Activated naive CD4-positive, alpha-beta T cell treated with anti-CD3 and anti-CD28 coated beads for 36 hours (primary cell): ENCODE data around the gene CPS1. TPM values are rescaled to one million over a fixed set of nuclear protein-coding genes. Genes with fewer than 3 reads are reported as not detected.

Experiments used
- CTCF ChIA-PET: fragments of 350-600 bp; sonication (Branson Sonifier 250); formaldehyde crosslinking; loops from one replicate; lab custom pipeline; 2021; ENCODE audit warnings: antibody characterized with exemption; lab: Charles Lee
- DNase-seq: peaks from one replicate; pipeline ENCODE4 v3.0.0-alpha.2; 2020
- H3K27ac Mint-ChIP-seq: one replicate; pipeline ENCODE4 v1.8.0; 2021; ENCODE audit warnings: mild to moderate bottlenecking, mixed read lengths
- H3K27me3 Mint-ChIP-seq: one replicate; pipeline ENCODE4 v1.8.0; 2021; ENCODE audit warnings: low read depth, mixed read lengths
- H3K36me3 Mint-ChIP-seq: one replicate; pipeline ENCODE4 v1.8.0; 2021; ENCODE audit warnings: low read depth, mixed read lengths
- H3K4me1 Mint-ChIP-seq: one replicate; pipeline ENCODE4 v1.8.0; 2021; ENCODE audit warnings: low read depth, mixed read lengths
- H3K4me3 Mint-ChIP-seq: one replicate; pipeline ENCODE4 v1.8.0; 2021; ENCODE audit warnings: mild to moderate bottlenecking, moderate library complexity, mixed read lengths
- H3K9me3 Mint-ChIP-seq: one replicate; pipeline ENCODE4 v1.8.0; 2021; ENCODE audit warnings: mixed read lengths
- intact Hi-C: fragments of 100-400 bp; cut with micrococcal nuclease; formaldehyde crosslinking; loops from one replicate; pipeline ENCODE4 v1.15.1; 2023
- total RNA-seq, 2 experiments: library from RNA; stranded (reverse); gene quantifications; one replicate each; pipeline ENCODE4 v1.2.3, GENCODE V29; 2021

Gene CPS1
- total RNA-seq, 2 experiments from 2014 or later = 0.86 to 0.96 TPM

DNA sequence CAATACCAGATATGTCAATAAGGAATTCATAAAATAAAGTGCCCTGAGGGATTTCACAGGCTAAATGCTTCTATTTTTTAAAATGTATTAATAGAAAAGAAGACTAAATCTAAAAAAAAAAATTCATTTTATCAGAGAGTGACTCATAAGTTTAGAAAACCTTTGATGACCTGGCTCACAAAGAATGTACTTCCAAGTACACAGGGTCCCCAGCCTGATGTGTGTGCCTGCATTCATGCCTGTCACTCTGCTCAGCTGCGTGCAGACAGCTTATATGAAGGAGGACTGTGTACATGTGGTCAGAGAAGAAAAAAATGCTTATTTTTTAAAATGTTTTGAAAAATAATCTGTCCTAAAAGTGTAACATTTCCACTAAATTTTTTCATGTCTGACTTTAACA lies 3.0 kb upstream of the CPS1 start:
- H3K4me3 Mint-ChIP-seq = no peak overlapping the region
- H3K27me3 Mint-ChIP-seq = peaks cover 11% of the 10 kb centered on the region
- CTCF ChIA-PET = no interaction called here
- no peaks in the 10 kb centered on the region for H3K9me3 Mint-ChIP-seq
- DNase-seq = no peak
- H3K36me3 Mint-ChIP-seq = no peaks in the 10 kb centered on the region
- intact Hi-C loops = no loop called here
- no peaks in the 10 kb centered on the region for H3K4me1 Mint-ChIP-seq
- no peak overlapping the region for H3K27ac Mint-ChIP-seq

DNA sequence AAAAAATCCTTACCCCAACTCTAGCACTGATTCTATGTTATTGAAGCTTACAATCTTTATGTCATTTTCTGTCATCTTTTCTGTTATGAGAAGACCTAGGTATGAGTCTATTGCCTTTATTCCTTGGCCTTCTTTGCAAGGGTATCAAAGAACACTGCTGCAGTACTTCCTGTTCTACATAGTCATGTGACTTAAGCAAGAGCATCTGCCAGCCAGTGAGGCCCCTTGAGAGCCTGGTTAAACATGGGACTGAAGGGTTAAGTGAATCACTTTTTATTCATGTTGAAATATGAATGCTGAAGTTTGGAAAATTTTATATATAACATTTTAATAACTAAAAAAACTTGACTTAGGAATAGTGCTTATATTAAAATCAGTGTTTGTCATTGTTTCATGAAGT lies 844 bp upstream of the CPS1 start:
- H3K27me3 Mint-ChIP-seq = peaks cover 9% of the 10 kb centered on the region
- H3K4me3 Mint-ChIP-seq = no peak overlapping the region
- no peak overlapping the region for H3K27ac Mint-ChIP-seq
- H3K9me3 Mint-ChIP-seq = no peaks in the 10 kb centered on the region
- CTCF ChIA-PET = no interaction called here
- DNase-seq = no peak
- intact Hi-C loops = no loop called here
- H3K4me1 Mint-ChIP-seq = no peaks in the 10 kb centered on the region
- no peaks in the 10 kb centered on the region for H3K36me3 Mint-ChIP-seq

DNA sequence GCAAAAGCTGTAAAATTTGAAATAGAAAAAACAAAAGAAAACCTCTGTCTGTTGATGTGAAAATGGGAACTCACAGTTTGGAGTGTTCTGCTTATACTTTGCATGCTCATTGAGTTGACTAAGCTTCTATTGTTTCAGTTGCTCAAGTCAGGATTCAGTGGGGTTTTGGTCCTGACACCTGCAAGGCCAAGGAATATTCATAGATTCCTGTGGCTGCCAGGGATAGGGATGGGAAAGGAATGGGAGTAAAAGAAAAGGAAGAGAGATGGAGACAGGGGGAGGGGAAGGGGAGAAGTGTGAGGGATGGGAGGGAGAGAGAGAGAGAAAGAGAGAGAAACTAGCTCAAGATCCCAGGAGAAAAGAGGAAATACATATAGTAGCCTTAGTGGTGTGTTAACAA lies 1.3 kb downstream of the CPS1 start:
- no peak overlapping the region for H3K4me3 Mint-ChIP-seq
- CTCF ChIA-PET = interaction anchor here (0.6 kb wide), 2 partner anchors 309 to 930 kb away, joined by 5 to 6 read pairs; no protein-coding TSS in a partner anchor
- H3K9me3 Mint-ChIP-seq = no peaks in the 10 kb centered on the region
- no peaks in the 10 kb centered on the region for H3K4me1 Mint-ChIP-seq
- H3K36me3 Mint-ChIP-seq = no peaks in the 10 kb centered on the region
- intact Hi-C loops = no loop called here
- no peak for DNase-seq
- H3K27ac Mint-ChIP-seq = no peak overlapping the region
- peaks cover 4% of the 10 kb centered on the region for H3K27me3 Mint-ChIP-seq

DNA sequence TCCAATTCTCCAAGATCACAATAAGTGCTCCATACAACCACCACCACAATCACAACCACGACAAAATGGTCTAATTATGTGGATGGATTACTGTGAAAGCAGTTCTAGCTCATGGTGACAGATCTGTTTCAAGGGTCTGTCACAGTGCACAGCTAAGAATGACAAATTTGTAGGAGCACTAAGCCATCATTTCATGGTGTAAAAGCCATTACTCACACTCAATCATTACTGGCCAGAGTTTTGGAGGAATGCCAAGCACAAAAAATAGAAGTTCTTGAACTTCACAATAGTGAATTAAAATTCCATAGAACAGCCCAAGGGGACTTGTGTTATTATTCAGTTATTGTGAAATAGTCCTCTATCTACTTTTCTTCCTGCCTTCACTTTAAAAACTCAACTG lies 2.3 kb downstream of the CPS1 start:
- H3K36me3 Mint-ChIP-seq = no peaks in the 10 kb centered on the region
- peaks cover 4% of the 10 kb centered on the region for H3K27me3 Mint-ChIP-seq
- no peak overlapping the region for H3K4me3 Mint-ChIP-seq
- H3K9me3 Mint-ChIP-seq = no peaks in the 10 kb centered on the region
- H3K4me1 Mint-ChIP-seq = no peaks in the 10 kb centered on the region
- intact Hi-C loops = no loop called here
- H3K27ac Mint-ChIP-seq = no peak overlapping the region
- CTCF ChIA-PET = no interaction called here
- DNase-seq = no peak

DNA sequence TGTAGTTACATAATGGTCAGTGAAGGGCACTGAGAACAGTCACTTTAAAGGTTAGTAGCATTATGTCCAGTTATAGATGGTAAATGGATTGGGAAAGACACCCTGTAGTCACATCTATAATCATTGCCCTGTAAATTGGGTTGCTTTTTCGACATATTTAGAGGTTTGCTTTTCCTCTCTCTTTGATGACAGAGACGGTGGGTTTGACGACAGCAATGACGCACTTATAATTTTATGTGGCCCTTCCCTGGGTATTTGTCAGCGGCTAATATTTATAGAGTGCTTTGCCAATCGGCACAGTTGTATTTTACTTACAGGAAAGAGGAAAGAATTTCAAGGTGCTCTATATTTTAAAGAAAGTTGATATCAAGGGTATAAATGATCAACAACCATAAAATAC lies 2.8 kb downstream of the CPS1 start:
- Mint-ChIP-seq H3K9me3 (no peaks in the 10 kb centered on the region), H3K27me3 (peaks cover 4% of the 10 kb centered on the region), H3K4me1 (no peaks in the 10 kb centered on the region), H3K27ac (no peak overlapping the region), H3K36me3 (no peaks in the 10 kb centered on the region), H3K4me3 (no peak overlapping the region)
- intact Hi-C loops = no loop called here
- CTCF ChIA-PET = no interaction called here
- no peak for DNase-seq

DNA sequence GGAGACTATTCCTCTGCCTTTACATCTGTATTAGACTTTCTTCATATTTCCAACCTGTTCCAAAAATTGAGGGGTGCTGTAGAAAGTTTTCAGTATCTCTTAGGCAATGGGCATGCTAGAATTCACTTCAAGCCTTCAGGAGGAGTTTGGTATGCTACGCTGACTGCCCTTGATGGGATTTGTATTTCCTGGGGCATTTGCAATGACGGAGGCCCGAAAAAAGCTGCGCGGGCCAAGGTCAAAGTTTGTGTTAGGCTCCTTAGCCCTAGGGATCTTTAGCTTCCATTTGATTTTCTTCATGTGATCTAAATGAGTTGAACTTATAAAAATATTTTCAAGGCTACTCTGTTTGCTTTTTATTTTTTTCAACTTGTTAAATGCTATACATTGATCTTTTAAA lies 5.1 kb downstream of the CPS1 start:
- H3K9me3 Mint-ChIP-seq = no peaks in the 10 kb centered on the region
- H3K36me3 Mint-ChIP-seq = no peaks in the 10 kb centered on the region
- no peak overlapping the region for H3K27ac Mint-ChIP-seq
- H3K4me3 Mint-ChIP-seq = no peak overlapping the region
- no peaks in the 10 kb centered on the region for H3K4me1 Mint-ChIP-seq
- CTCF ChIA-PET = interaction anchor here (1.8 kb wide), 1 partner anchor 16 kb away, joined by 5 read pairs; no protein-coding TSS in a partner anchor
- H3K27me3 Mint-ChIP-seq = peaks cover 4% of the 10 kb centered on the region
- DNase-seq = no peak
- intact Hi-C loops = no loop called here

DNA sequence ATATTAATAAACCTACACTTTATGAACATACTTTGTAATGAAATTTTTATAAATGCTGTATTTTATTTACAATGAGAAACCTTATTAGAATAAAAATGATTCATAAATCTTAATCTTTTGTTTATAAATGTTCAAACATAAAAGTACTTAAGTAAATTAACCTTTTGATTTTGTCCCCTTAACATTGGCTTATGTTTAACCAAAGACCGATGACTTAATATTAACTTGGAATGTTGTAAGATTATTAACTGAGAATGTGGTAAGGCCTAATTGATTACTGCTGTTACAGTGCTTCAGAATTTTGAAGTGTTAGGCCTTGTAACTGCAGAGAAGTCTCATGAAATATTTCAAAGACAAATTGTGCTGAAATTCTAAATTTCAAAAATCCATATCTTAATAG lies 5.7 kb downstream of the CPS1 start:
- Mint-ChIP-seq H3K4me3 (no peak overlapping the region), H3K27me3 (peaks cover 4% of the 10 kb centered on the region), H3K4me1 (no peaks in the 10 kb centered on the region), H3K9me3 (no peaks in the 10 kb centered on the region), H3K27ac (no peak overlapping the region), H3K36me3 (no peaks in the 10 kb centered on the region)
- intact Hi-C loops = no loop called here
- no peak for DNase-seq
- CTCF ChIA-PET = interaction anchor here (1.8 kb wide), 1 partner anchor 16 kb away, joined by 5 read pairs; no protein-coding TSS in a partner anchor

DNA sequence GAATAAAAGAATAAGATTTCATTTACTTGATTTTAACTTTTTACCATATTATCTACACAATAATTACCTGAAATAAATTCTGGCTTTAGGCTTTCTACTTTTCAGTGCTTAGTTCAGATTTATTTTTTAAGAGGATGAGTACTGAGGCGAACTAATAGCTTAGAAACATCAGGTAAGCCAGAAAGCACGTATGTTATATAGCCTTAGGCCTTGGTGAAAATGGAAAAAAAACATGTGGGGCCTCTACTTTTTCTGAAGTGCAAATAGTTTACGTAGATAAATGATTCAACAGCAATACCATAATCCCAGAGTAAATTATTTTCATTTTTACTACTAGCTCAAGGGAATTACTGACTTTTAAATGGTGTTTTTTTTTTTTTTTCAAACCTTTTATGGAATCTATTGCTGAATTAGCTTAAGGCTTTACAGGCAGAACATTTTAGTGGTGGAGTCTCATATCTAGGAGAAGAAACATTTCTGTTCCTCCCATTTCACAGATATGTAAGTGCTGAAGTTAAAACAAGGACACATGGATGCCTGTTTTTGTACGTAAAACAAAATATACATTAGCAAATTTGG lies 6.2 kb downstream of the CPS1 start:
- intact Hi-C loops = no loop called here
- Mint-ChIP-seq H3K4me1 (no peaks in the 10 kb centered on the region), H3K36me3 (no peaks in the 10 kb centered on the region), H3K27me3 (peaks cover 4% of the 10 kb centered on the region), H3K4me3 (no peak overlapping the region), H3K27ac (no peak overlapping the region), H3K9me3 (no peaks in the 10 kb centered on the region)
- no peak for DNase-seq
- CTCF ChIA-PET = no interaction called here

DNA sequence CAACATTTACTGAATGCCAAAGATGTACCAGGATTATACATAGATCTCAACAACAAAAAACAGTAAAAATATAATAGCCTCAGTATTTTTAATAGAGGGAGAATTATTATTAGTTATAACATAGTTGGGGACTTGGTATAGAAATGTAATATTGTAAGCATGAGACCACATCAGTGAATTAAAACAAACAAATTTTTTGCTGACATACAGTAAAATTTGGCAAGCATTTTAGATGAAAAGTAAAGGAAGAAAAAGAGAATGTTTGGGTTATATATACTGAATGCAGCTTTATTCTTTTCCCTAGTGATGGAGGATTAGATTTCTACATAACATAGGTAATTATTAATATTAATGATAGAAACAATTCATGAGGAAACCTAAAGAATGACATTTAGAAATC lies 10.9 kb downstream of the CPS1 start:
- Mint-ChIP-seq H3K4me3 (no peak overlapping the region), H3K9me3 (no peaks in the 10 kb centered on the region), H3K27me3 (no peaks in the 10 kb centered on the region), H3K27ac (no peak overlapping the region), H3K36me3 (no peaks in the 10 kb centered on the region), H3K4me1 (no peaks in the 10 kb centered on the region)
- intact Hi-C loops = no loop called here
- DNase-seq = no peak
- CTCF ChIA-PET = no interaction called here

DNA sequence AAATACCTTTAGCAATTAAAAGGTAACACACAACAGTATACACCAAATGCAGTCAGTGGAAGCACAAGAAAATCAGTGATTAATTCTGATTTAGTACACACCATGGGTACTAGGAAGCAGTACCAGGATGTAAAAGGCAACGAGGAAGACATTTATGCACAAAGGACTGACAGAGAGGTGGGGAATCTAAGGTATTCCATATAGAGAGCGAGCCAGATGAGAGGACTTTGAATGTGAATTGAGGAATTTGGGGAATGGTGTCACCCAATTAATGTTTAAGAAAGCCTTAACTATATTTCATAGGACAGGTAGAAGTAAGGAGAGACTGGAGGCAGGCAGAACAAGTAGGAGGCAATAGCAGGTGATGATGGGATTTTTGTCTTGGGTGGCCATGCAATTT lies 11.7 kb downstream of the CPS1 start:
- no peaks in the 10 kb centered on the region for H3K4me1 Mint-ChIP-seq
- CTCF ChIA-PET = no interaction called here
- intact Hi-C loops = no loop called here
- H3K9me3 Mint-ChIP-seq = no peaks in the 10 kb centered on the region
- H3K27ac Mint-ChIP-seq = no peak overlapping the region
- H3K36me3 Mint-ChIP-seq = no peaks in the 10 kb centered on the region
- H3K27me3 Mint-ChIP-seq = no peaks in the 10 kb centered on the region
- no peak overlapping the region for H3K4me3 Mint-ChIP-seq
- DNase-seq = no peak

DNA sequence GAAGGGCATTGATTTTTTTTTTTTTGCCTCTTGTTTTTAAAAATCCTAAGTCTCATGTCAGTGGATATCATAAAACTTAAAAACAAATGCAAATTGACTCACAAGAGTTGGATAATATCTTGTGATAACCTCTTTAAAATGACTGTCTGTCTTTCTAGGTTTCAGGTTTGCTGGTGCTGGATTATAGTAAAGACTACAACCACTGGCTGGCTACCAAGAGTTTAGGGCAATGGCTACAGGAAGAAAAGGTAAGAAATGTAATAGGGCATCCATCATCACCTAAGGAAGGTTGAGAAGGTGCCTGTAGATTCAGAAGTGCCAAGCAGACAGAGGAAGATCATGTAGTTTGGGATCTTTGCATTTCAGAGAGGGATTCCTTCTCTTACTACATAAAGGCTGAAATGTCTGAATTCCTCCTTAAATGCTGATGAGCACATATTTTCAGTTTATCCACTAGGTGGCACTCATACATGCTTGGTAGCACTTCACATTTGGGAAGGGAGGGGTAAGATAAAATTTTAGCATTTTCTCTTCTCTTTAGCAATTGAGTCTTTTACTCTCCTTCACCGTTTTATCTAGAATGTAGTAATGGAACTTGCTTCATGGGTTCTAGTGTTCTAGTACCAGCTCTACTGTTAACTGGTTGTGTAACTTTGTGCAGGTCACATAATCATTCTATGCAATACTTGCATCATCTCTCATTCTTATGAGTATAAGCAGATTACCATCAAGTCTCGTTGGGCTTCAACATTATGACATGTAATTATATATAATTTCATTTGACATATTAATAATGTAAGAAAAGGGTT lies 21.1 kb downstream of the CPS1 start:
- intact Hi-C loops = loop anchor here (1.0 to 2.0 kb wide), 5 partner anchors 132 to 1989 kb away; no protein-coding TSS in a partner anchor
- no peak overlapping the region for H3K27ac Mint-ChIP-seq
- no peaks in the 10 kb centered on the region for H3K36me3 Mint-ChIP-seq
- H3K9me3 Mint-ChIP-seq = no peaks in the 10 kb centered on the region
- H3K4me3 Mint-ChIP-seq = no peak overlapping the region
- CTCF ChIA-PET = interaction anchor here (0.6 to 1.6 kb wide), 3 partner anchors 10 to 214 kb away, joined by 3 to 6 read pairs (median 5); no protein-coding TSS in a partner anchor
- no peak for DNase-seq
- peaks cover 5% of the 10 kb centered on the region for H3K27me3 Mint-ChIP-seq
- no peaks in the 10 kb centered on the region for H3K4me1 Mint-ChIP-seq

DNA sequence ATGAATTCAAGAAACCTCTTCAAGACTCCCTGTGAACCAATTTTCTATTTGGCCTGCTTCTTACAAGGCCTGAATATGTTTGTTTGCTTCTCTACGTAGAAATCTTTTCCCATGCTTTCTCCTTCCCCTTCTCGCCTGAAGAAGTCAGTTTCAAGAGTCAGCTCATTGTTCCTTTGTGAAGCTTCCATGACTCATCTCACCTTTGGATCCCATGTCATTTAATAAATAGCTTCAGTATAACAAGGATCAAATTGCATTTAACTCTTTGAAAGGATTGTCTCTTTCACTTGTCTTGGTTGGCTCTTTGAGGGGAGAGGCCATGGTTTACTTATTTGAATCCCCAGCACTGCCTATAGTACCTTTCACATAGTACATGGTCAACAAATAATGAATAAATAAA lies 28.4 kb downstream of the CPS1 start:
- no peaks in the 10 kb centered on the region for H3K4me1 Mint-ChIP-seq
- no peaks in the 10 kb centered on the region for H3K27me3 Mint-ChIP-seq
- DNase-seq = no peak
- H3K9me3 Mint-ChIP-seq = no peaks in the 10 kb centered on the region
- intact Hi-C loops = no loop called here
- H3K4me3 Mint-ChIP-seq = no peak overlapping the region
- CTCF ChIA-PET = no interaction called here
- no peak overlapping the region for H3K27ac Mint-ChIP-seq
- H3K36me3 Mint-ChIP-seq = no peaks in the 10 kb centered on the region

DNA sequence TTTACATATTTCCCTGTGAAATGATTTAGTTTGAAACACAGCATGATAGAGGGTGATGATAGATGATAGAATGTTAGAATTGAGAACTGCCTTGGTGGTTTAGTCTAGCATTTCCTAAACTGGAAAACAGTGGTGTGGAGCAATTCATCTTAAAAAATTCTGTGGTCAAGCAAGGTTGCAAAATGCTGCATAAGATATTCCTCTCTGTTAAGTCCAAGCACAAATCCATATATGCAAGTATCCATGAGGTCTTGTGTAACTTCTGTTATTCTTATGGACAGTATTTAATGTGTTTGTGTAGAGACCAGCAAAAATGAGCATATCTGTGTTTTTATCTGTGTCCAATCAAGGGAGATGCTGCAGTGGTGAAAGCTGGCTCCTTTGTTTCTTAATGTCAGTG lies 30.0 kb downstream of the CPS1 start:
- Mint-ChIP-seq H3K4me1 (no peaks in the 10 kb centered on the region), H3K36me3 (no peaks in the 10 kb centered on the region), H3K27me3 (no peaks in the 10 kb centered on the region), H3K4me3 (no peak overlapping the region), H3K27ac (no peak overlapping the region), H3K9me3 (no peaks in the 10 kb centered on the region)
- intact Hi-C loops = no loop called here
- no peak for DNase-seq
- CTCF ChIA-PET = no interaction called here
